Measurements from ENCODE around the gene ZSWIM6.

DNA sequence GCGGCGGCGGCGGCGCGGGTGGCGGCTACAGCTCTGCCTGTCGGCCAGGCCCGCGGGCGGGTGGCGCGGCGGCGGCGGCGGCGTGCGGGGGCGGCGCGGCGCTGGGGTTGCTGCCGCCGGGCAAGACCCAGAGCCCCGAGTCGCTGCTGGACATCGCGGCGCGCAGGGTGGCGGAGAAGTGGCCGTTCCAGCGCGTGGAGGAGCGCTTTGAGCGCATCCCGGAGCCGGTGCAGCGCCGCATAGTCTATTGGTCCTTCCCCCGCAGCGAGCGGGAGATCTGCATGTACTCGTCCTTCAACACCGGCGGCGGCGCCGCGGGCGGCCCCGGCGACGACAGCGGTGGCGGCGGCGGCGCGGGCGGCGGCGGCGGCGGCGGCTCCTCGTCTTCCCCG lies 296 bp downstream of the ZSWIM6 start:
- TF ChIP-seq, protein P1, sequence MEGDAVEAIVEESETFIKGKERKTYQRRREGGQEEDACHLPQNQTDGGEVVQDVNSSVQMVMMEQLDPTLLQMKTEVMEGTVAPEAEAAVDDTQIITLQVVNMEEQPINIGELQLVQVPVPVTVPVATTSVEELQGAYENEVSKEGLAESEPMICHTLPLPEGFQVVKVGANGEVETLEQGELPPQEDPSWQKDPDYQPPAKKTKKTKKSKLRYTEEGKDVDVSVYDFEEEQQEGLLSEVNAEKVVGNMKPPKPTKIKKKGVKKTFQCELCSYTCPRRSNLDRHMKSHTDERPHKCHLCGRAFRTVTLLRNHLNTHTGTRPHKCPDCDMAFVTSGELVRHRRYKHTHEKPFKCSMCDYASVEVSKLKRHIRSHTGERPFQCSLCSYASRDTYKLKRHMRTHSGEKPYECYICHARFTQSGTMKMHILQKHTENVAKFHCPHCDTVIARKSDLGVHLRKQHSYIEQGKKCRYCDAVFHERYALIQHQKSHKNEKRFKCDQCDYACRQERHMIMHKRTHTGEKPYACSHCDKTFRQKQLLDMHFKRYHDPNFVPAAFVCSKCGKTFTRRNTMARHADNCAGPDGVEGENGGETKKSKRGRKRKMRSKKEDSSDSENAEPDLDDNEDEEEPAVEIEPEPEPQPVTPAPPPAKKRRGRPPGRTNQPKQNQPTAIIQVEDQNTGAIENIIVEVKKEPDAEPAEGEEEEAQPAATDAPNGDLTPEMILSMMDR (IDR thresholded peaks at IDR 0.05) = no peak
- TF ChIP-seq POLR2A (IDR thresholded peaks at IDR 0.05) = no peak
